ENCODE measurements around the gene CHAF1A. TPM values are rescaled to one million over a fixed set of nuclear protein-coding genes. Genes with fewer than 3 reads are reported as not detected.

Gene CHAF1A
- polyA plus RNA-seq, 4 donors, result 19.0 to 25.5 (median 22.8) TPM

GRCh38 chr19:4400135-4400936 lies 2.1 kb upstream of the CHAF1A start, which contains the start of gene SH3GL1:
SH3GL1 (minus strand) TSS chr19:4400547; CDS start chr19:4400368, 179 bp downstream.
- DNase-seq (ENCODE audit: low read depth in 4 of 4, low spot score in 3 of 4), result peak in 3 of 4 donors; percentile 84 to 88 (median 87)

- DNase-seq (ENCODE audit: low read depth in 4 of 4, low spot score in 3 of 4), result no peak
Measured at GRCh38 chr19:4401769-4402170, 670 bp upstream of the CHAF1A start.

DNA sequence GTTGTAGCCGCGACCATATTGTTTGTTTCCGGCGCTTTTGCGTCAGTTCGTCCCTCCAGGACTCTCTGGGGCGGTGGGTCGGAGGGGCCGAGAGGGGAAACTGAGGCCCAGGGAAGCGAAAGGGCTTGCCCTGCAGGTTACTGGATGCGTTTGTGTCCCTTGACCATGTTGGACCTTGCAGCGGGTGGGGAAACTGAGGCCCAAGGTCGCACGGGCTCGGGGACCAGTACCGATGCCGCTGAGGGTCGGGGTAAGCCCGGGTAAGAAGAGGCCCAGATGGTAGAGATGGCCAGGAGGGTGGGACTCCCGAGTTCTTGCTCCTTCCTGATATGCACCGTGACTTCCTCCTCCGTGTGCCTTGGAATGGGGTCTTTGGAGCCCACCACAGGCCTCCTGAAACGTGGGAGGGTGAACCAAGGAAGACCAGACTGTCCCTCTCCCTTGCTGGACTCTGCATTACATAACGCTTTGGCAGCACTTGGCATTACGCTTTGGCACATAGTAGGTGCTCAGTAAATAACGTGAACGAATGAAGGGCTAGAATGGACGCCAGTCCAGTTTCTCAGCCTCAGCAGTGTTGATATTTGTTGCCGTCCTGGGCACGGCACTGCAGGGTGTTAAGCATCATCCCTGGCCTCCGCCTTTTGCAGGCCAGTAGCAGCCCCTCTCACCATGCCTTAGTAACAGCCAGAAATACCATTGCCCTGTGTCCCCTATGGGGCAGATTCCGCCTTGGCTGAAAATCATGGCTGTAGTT lies 743 bp downstream of the CHAF1A start:
- no peak for DNase-seq (ENCODE audit: low read depth in 4 of 4, low spot score in 3 of 4)

DNA sequence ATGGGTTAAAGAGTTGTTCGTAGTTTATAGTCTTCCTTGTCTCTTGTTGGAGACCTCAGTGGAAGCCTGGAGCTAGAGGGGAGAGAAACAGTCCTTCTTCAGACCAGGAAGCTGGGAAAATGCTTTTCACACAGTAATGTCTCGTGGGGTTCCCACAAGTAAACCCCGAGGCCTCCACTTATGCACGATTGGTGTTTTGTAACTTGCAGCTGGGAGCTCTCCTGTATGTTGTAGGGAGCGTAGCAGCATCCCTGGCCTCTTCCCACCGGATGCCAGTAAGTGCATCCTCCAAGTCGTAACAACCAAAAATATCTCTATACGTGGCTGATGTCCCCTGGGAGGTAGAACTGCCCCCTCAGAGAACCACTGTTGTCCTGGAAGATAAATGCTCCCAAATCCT lies 3.5 kb downstream of the CHAF1A start:
- DNase-seq (ENCODE audit: low read depth in 4 of 4, low spot score in 3 of 4), result no peak

DNA sequence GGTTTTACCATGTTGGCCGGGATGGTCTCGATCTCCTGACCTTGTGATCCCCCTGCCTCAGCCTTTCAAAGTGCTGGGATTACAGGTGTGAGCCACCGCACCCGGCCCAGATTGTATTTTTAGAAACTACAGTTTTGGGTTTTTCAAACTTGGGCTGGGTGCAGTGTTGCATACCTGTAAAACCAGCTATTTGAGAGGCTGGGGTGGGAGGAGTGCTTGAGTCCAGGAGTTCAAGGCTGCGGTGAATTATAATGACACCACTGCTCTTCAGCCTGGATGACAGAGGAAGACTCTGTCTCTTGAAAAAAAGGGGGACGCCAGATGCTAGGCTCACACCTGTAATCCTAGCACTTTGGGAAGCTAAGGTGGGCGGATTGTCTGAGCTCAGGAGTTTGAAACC lies 4.2 kb downstream of the CHAF1A start:
- no peak for DNase-seq (ENCODE audit: low read depth in 4 of 4, low spot score in 3 of 4)

DNA sequence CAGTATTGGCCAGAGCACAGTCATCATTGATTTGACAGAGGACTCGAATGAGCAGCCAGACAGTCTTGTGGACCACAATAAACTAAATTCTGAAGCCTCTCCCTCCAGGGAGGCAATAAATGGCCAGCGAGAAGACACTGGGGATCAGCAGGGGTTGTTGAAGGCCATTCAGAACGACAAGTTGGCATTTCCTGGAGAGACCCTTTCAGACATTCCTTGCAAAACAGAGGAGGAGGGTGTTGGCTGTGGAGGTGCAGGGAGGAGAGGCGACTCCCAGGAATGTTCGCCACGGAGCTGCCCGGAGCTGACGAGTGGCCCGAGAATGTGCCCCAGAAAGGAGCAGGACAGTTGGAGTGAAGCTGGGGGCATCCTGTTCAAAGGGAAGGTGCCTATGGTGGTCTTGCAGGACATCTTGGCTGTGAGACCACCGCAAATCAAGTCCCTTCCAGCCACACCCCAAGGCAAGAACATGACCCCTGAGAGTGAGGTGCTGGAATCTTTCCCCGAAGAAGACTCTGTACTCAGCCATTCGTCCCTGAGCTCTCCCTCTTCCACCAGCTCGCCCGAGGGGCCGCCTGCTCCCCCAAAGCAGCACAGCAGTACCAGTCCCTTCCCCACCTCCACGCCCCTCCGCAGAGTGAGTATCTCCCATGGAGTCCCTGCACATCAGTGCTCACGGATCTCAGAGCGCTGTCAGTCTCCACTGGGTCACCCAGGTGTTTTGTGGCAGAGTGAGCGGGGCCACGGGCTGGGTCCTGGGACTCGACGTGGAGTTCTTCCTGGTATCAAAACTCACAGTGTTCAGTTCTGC lies 6.9 kb downstream of the CHAF1A start:
- no peak for DNase-seq (ENCODE audit: low read depth in 4 of 4, low spot score in 3 of 4)

DNA sequence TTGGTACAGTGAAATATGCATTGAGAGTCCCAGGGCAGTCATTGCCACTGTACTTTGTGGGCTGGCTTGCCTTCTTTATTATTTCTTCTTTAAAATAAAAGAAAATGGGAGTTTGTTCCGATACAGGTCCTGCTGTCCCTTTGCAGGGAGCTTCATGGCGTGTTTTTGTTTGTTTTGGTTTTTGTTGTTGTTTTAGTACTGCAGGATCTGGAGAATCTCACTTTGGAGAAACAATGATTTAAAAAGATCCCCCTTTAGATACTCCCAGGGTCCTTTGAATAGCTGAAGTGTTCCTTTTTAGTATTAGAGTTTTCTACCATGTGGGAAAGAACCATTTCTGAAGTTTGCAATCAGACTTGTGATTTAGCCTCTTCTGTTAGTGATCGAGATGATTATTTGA lies 11.1 kb downstream of the CHAF1A start:
- no peak for DNase-seq (ENCODE audit: low read depth in 4 of 4, low spot score in 3 of 4)

- no peak for DNase-seq (ENCODE audit: low read depth in 4 of 4, low spot score in 3 of 4)
Measured at GRCh38 chr19:4414144-4414799, 11.8 kb downstream of the CHAF1A start.

GRCh38 chr19:4414800-4415321 lies 12.4 kb downstream of the CHAF1A start:
- no peak for DNase-seq (ENCODE audit: low read depth in 4 of 4, low spot score in 3 of 4)

- no peak for DNase-seq (ENCODE audit: low read depth in 4 of 4, low spot score in 3 of 4)
Measured at GRCh38 chr19:4415352-4415751, 12.9 kb downstream of the CHAF1A start.

- no peak for DNase-seq (ENCODE audit: low read depth in 4 of 4, low spot score in 3 of 4)
Measured at GRCh38 chr19:4416268-4416667, 13.8 kb downstream of the CHAF1A start.

- DNase-seq (ENCODE audit: low read depth in 4 of 4, low spot score in 3 of 4), result no peak
Measured at GRCh38 chr19:4423416-4424126, 21.1 kb downstream of the CHAF1A start.

GRCh38 chr19:4425537-4425936 lies 23.1 kb downstream of the CHAF1A start:
- DNase-seq (ENCODE audit: low read depth in 4 of 4, low spot score in 3 of 4), result no peak

DNA sequence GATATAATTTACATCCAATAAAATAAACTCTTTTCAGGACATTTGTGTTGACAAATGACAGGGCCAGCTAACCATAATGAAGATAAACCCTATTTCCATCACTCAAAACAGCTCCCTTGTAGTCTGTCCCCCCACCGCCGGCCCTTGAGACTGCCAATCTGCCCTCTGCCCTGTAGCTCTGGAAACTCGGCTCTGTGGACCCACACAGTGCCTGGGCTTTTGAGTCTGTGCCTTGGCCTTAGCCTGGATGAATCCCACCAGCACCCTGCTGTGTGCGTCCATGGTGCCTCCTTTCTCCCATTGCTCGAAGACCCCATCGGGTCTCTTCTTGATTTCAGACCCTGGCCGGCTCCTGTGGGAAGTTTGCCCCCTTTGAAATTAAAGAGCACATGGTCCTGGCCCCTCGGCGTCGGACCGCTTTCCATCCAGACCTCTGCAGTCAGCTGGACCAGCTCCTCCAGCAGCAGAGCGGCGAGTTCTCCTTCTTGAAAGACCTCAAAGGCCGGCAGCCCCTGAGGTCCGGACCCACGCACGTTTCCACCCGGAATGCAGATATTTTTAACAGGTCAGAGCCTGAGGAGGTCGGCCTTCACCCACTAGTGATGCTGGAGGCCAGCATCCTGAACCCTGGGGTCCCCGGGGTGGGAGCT lies 26.0 kb downstream of the CHAF1A start:
- no peak for DNase-seq (ENCODE audit: low read depth in 4 of 4, low spot score in 3 of 4)

DNA sequence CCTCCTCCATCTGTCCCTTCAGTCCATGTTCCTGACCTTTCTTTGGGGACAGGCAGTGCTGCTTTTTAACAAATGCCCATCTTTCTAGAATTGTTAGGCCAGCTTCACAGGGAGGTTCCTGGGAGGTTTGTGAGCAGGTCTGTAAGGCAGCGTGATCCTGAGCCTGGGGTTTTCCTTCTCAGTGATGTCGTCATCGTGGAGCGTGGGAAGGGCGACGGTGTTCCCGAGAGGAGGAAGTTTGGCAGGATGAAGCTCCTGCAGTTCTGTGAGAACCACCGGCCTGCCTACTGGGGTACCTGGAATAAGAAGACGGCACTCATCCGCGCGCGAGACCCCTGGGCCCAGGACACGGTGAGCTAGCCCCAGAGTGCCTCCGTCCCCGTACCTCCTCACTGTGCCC lies 26.8 kb downstream of the CHAF1A start:
- no peak for DNase-seq (ENCODE audit: low read depth in 4 of 4, low spot score in 3 of 4)

GRCh38 chr19:4429771-4430171 lies 27.3 kb downstream of the CHAF1A start:
- DNase-seq (ENCODE audit: low read depth in 4 of 4, low spot score in 3 of 4), result peak in 2 of 4 donors; percentile 24 to 60

- DNase-seq (ENCODE audit: low read depth in 4 of 4, low spot score in 3 of 4), result no peak
Measured at GRCh38 chr19:4430760-4431159, 28.3 kb downstream of the CHAF1A start.

DNA sequence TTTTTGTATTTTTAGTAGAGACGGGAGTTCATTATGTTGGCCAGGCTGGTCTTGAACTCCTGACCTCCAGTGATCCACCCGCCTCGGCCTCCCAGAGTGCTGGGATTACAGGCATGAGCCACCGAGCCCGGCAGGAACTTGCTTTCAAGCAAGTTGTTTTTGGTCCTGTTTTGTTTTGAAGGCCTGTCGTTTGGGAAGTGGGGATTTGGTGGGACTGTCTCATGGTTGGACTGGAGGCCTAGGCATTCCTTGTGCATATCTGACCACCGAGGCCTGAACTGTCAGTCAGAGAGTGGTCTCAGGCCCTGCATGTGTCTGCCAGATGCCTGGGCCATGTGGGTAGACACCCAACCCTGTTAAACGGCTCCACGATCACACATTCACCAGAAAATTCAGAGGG lies 28.9 kb downstream of the CHAF1A start:
- no peak for DNase-seq (ENCODE audit: low read depth in 4 of 4, low spot score in 3 of 4)
